IMR-90 (cell line): ENCODE results near the gene WASHC3. TPM values are rescaled to one million over a fixed set of nuclear protein-coding genes. Genes with fewer than 3 reads are reported as not detected.

ENCODE experiments used
- ATAC-seq: fragments of 200-7000 bp; cut with Tn5 transposase; 2 replicates; pipeline ENCODE4 v1.9.1; 2020; ENCODE audit warnings: low read depth, mild to moderate bottlenecking, moderate library complexity
- BruUV-seq: library from RNA; stranded (reverse); fragments of 400-500 nt; replicated peaks from 2 replicates; lab custom pipeline; 2021; lab: Mats Ljungman, UMichigan
- CTCF ChIA-PET: fragments of 300-600 bp; formaldehyde crosslinking; extraction: SDS; loops from one replicate; lab custom pipeline; 2021; ENCODE audit warnings: antibody characterized with exemption; lab: Yijun Ruan, JAX
- POLR2A ChIA-PET: fragments of 300-600 bp; sonication (Branson Sonifier 250); formaldehyde crosslinking; loops from one replicate; lab custom pipeline; 2022; ENCODE audit warnings: antibody characterized with exemption; ENCODE audit not compliant: unreplicated experiment; lab: Charles Lee
- DNase-seq: peaks from one replicate; pipeline ENCODE4 v3.0.0; 2013
- H2AFZ ChIP-seq: replicated peaks from 2 replicates; pipeline ENCODE3; 2013; ENCODE audit warnings: low read length, mild to moderate bottlenecking; ENCODE audit not compliant: poor library complexity
- H2AK5ac ChIP-seq: 2 replicates; pipeline ENCODE4 v1.6.1; 2013; ENCODE audit warnings: low read depth, low read length, inconsistent platforms
- H2AK9ac ChIP-seq: replicated peaks from 2 replicates; pipeline ENCODE3; 2013; ENCODE audit warnings: mild to moderate bottlenecking, low read depth, low read length, moderate library complexity; ENCODE audit not compliant: poor library complexity
- H2BK120ac ChIP-seq: 2 replicates; pipeline ENCODE4 v1.6.1; 2013; ENCODE audit warnings: low read depth, low read length, inconsistent platforms
- H2BK15ac ChIP-seq: 3 replicates; pipeline ENCODE4 v1.6.1; 2013; ENCODE audit warnings: low read depth, low read length, inconsistent platforms
- H2BK20ac ChIP-seq: 2 replicates; pipeline ENCODE4 v1.6.1; 2013; ENCODE audit warnings: low read depth, mild to moderate bottlenecking, inconsistent platforms, low read length, moderate library complexity
- H2BK5ac ChIP-seq: 2 replicates; pipeline ENCODE4 v1.6.1; 2013; ENCODE audit warnings: mild to moderate bottlenecking, low read depth, low read length, inconsistent platforms; ENCODE audit not compliant: poor library complexity, severe bottlenecking
- H3K14ac ChIP-seq: replicated peaks from 2 replicates; pipeline ENCODE4 v1.6.1; 2013; ENCODE audit warnings: low read depth, low read length, inconsistent platforms
- H3K18ac ChIP-seq: 2 replicates; pipeline ENCODE4 v1.6.1; 2013; ENCODE audit warnings: low read depth, low read length, control low read depth
- H3K23ac ChIP-seq: 2 replicates; pipeline ENCODE4 v1.6.1; 2013; ENCODE audit warnings: low read depth, low read length, inconsistent platforms
- H3K27ac ChIP-seq: 2 replicates; pipeline ENCODE4 v1.5.1; 2013; ENCODE audit warnings: mild to moderate bottlenecking, control low read depth, low read length; ENCODE audit not compliant: insufficient read depth
- H3K27me3 ChIP-seq: 2 replicates; pipeline ENCODE4 v1.6.1; 2013; ENCODE audit warnings: low read length; ENCODE audit not compliant: control insufficient read depth, insufficient read depth
- H3K36me3 ChIP-seq: 2 replicates; pipeline ENCODE4 v1.6.1; 2013; ENCODE audit warnings: low read length, mixed read lengths; ENCODE audit not compliant: control insufficient read depth, insufficient read depth
- H3K4ac ChIP-seq: 2 replicates; pipeline ENCODE4 v1.6.1; 2013; ENCODE audit warnings: low read depth, low read length, inconsistent platforms
- H3K4me1 ChIP-seq: 2 replicates; pipeline ENCODE4 v1.6.1; 2013; ENCODE audit warnings: low read length, mixed read lengths; ENCODE audit not compliant: control insufficient read depth, insufficient read depth
- H3K4me2 ChIP-seq: 2 replicates; pipeline ENCODE4 v1.6.1; 2013; ENCODE audit warnings: low read depth, mild to moderate bottlenecking, control low read depth, low read length, moderate library complexity
- H3K4me3 ChIP-seq: 2 replicates; pipeline ENCODE4 v1.5.1; 2013; ENCODE audit warnings: low read depth, mild to moderate bottlenecking, control low read depth, low read length, moderate library complexity; ENCODE audit not compliant: insufficient read depth
- H3K56ac ChIP-seq: 2 replicates; pipeline ENCODE4 v1.6.1; 2013; ENCODE audit warnings: low read length, inconsistent platforms; ENCODE audit not compliant: insufficient read depth; ENCODE audit errors: extremely low read depth
- H3K79me1 ChIP-seq, 2 experiments: 2 replicates each; pipeline ENCODE4 v1.6.1; 2013; ENCODE audit warnings: low read length in 2 of 2, inconsistent platforms in 1 of 2, low read depth in 1 of 2
- H3K9ac ChIP-seq: 2 replicates; pipeline ENCODE4 v1.6.1; 2013; ENCODE audit warnings: low read depth, low read length, control low read depth
- H3K9me1 ChIP-seq: 2 replicates; pipeline ENCODE4 v1.6.1; 2013; ENCODE audit warnings: low read length, inconsistent platforms; ENCODE audit not compliant: insufficient read depth
- H3K9me3 ChIP-seq: 2 replicates; pipeline ENCODE4 v1.6.1; 2013; ENCODE audit warnings: low read length; ENCODE audit not compliant: control insufficient read depth, insufficient read depth
- H4K20me1 ChIP-seq: 2 replicates; pipeline ENCODE4 v1.6.1; 2013; ENCODE audit warnings: low read length, inconsistent platforms; ENCODE audit not compliant: insufficient read depth
- H4K5ac ChIP-seq: 2 replicates; pipeline ENCODE4 v1.6.1; 2013; ENCODE audit warnings: mild to moderate bottlenecking, low read depth, low read length, control low read depth
- H4K8ac ChIP-seq, 2 experiments: 2 replicates each; pipeline ENCODE4 v1.6.1; 2013; ENCODE audit warnings: low read depth in 2 of 2, low read length in 2 of 2, control low read depth in 1 of 2, inconsistent platforms in 1 of 2
- H4K91ac ChIP-seq: 2 replicates; pipeline ENCODE4 v1.6.1; 2013; ENCODE audit warnings: low read depth, low read length, inconsistent platforms; ENCODE audit not compliant: insufficient read depth
- BHLHE40 ChIP-seq: fragments of 150-350 bp; IDR thresholded peaks from 2 replicates; pipeline ENCODE4 v1.6.1; 2016; ENCODE audit warnings: mild to moderate bottlenecking, low read depth, low read length
- CEBPB ChIP-seq: IDR thresholded peaks from 2 replicates; pipeline ENCODE4 v1.6.1; 2012; ENCODE audit warnings: low read depth, low read length, improper control_type of control experiment
- CHD1 ChIP-seq: IDR thresholded peaks from 2 replicates; pipeline ENCODE4 v1.6.1; 2012; ENCODE audit warnings: low read depth, low read length, improper control_type of control experiment
- FOS ChIP-seq: fragments of 150-350 bp; IDR thresholded peaks from 2 replicates; pipeline ENCODE4 v1.6.1; 2016; ENCODE audit warnings: low read depth, low read length
- POLR2A ChIP-seq: IDR thresholded peaks from 2 replicates; pipeline ENCODE4 v1.6.1; 2012; ENCODE audit warnings: mild to moderate bottlenecking, low read depth, low read length
- RAD21 ChIP-seq: IDR thresholded peaks from 2 replicates; pipeline ENCODE4 v1.6.1; 2012; ENCODE audit warnings: low read length, improper control_type of control experiment
- RCOR1 ChIP-seq: IDR thresholded peaks from 2 replicates; pipeline ENCODE4 v1.6.1; 2012; ENCODE audit warnings: mild to moderate bottlenecking, low read length, improper control_type of control experiment; ENCODE audit not compliant: insufficient replicate concordance
- SMC3 ChIP-seq: fragments of 150-350 bp; IDR thresholded peaks from 2 replicates; pipeline ENCODE4 v1.6.1; 2016; ENCODE audit warnings: low read depth, mild to moderate bottlenecking, antibody characterized with exemption, low read length, moderate library complexity
- USF2 ChIP-seq: fragments of 150-350 bp; IDR thresholded peaks from 2 replicates; pipeline ENCODE4 v1.6.1; 2017; ENCODE audit warnings: mild to moderate bottlenecking, antibody characterized with exemption, low read length, low read depth
- WGBS, 2 experiments: methylation state at CpG; one replicate each; pipeline versions ENCODE4 v1.1.5 to v1.1.7; 2013; ENCODE audit warnings: missing lambda C conversion rate in 2 of 2; ENCODE audit not compliant: insufficient read length in 1 of 2; ENCODE audit errors: extremely low coverage in 2 of 2; 5-methylcytosine and 5-hydroxymethylcytosine counted together
- dilution Hi-C: fragments of 300-500 bp; cut with HindIII; formaldehyde crosslinking; loops from one replicate; pipeline ENCODE4 v1.14.3; 2018; ENCODE audit warnings: low sequenced_read_pairs; ENCODE audit not compliant: unreplicated experiment
- in situ Hi-C: fragments of 300-500 bp; cut with MboI; formaldehyde crosslinking; loops from 3 replicates; pipeline ENCODE4 v1.14.3; 2019; ENCODE audit warnings: low sequenced_read_pairs, inconsistent platforms, mixed read lengths
- intact Hi-C: fragments of 100-400 bp; cut with micrococcal nuclease; formaldehyde crosslinking; loops from 2 replicates; pipeline ENCODE4 v1.10.0; 2022
- polyA plus RNA-seq, 3 experiments: library from polyadenylated mRNA; depleted of rRNA; stranded (reverse); fragments of >200 nt; gene quantifications; 2 replicates each; pipeline ENCODE4 v1.2.3, GENCODE V29; 2012; ENCODE audit warnings: low replicate concordance in 1 of 3
- total RNA-seq: library from RNA; depleted of rRNA; stranded (reverse); fragments of >200 nt; gene quantifications from 2 replicates; pipeline ENCODE4 v1.2.3, GENCODE V29; 2012

Gene WASHC3
- total and polyA plus RNA-seq, 2 of the 4 experiments (the other 2 are of a cell fraction) = 54.8 to 87.1 TPM

- Histone ChIP-seq H3K23ac (no peak overlapping the region), H2BK5ac (peak overlapping the region; percentile 66), H3K9ac (no peak overlapping the region), H3K36me3 (no peaks in the 10 kb centered on the region), H4K91ac (no peak overlapping the region), H4K8ac (no peak overlapping the region), H3K56ac (no peak overlapping the region), H2AFZ (no peak overlapping the region), H2AK9ac (no peak overlapping the region), H2BK120ac (no peak overlapping the region), H3K4me2 (peak overlapping the region; percentile 35), H3K4ac (no peak overlapping the region; the same call in 1 of the 2 replicates), H4K5ac (no peak overlapping the region), H2BK20ac (no peak overlapping the region), H2BK15ac (no peak overlapping the region), H3K18ac (no peak overlapping the region), H3K27me3 (no peaks in the 10 kb centered on the region), H3K9me1 (no peaks in the 10 kb centered on the region; the same call in 1 of the 2 replicates), H3K79me1 (no peaks in the 10 kb centered on the region), H4K20me1 (no peaks in the 10 kb centered on the region), H3K4me1 (peaks cover 5% of the 10 kb centered on the region), H3K27ac (peak overlapping the region; percentile 69; the same call in 1 of the 2 replicates), H3K9me3 (no peaks in the 10 kb centered on the region), H2AK5ac (no peak overlapping the region), H3K14ac (0 out of 2 replicates have a peak overlapping the region, but pooled peaks have one; percentile 52), H3K4me3 (no peak overlapping the region)
- no CpG with 5 or more reads among the region's 3 CpGs for WGBS, 2 experiments
- TF ChIP-seq USF2 (peak; percentile 30; the same call in 1 of the 2 replicates), CHD1 (no peak), SMC3 (no peak), POLR2A (no peak), RCOR1 (no peak), FOS (peak; percentile 8; the same call in 1 of the 2 replicates), BHLHE40 (peak; percentile 89), RAD21 (no peak), CEBPB (no peak)
- POLR2A ChIA-PET = no interaction called here
- peak; percentile 92 for ATAC-seq
- in situ Hi-C loops (no loop called here), dilution Hi-C loops (no loop called here), intact Hi-C loops (no loop called here)
- CTCF ChIA-PET = no interaction called here
- BruUV-seq = no TSS peak
- DNase-seq = peak; percentile 86
These were observed 38.4 kb downstream of the WASHC3 start for GRCh38 chr12:102023343-102023930.
